GM13977 (cell line): ENCODE measurements around the gene SYT7.

Experiments used
- DNase-seq: peaks from one replicate; pipeline ENCODE4 v3.0.0; 2012; ENCODE audit warnings: low spot score
- CTCF ChIP-seq: IDR thresholded peaks from 2 replicates; pipeline ENCODE4 v1.5.1; 2012; ENCODE audit warnings: mild to moderate bottlenecking, control low read depth; ENCODE audit not compliant: insufficient read depth; ENCODE audit errors: extremely low read depth, missing control alignments
- in situ Hi-C: fragments of 300-500 bp; cut with MboI; formaldehyde crosslinking; loops from one replicate; pipeline ENCODE4 v1.12.0; 2022; ENCODE audit warnings: low sequenced_read_pairs, low pct_unique_long_range_greater_than_20kb, mixed read lengths, inconsistent platforms; ENCODE audit not compliant: unreplicated experiment

The SYT7 gene

GRCh38 chr11:61598886-61599868 lies 18.3 kb upstream of the SYT7 start:
- TF ChIP-seq CTCF = no peak
- in situ Hi-C loops = no loop called here
- DNase-seq = no peak

- TF ChIP-seq CTCF = no peak
- in situ Hi-C loops = no loop called here
- DNase-seq = no peak
Observed at GRCh38 chr11:61598374-61598773, 17.5 kb upstream of the SYT7 start.

- in situ Hi-C loops = no loop called here
- TF ChIP-seq CTCF = no peak
- DNase-seq = no peak
Observed at GRCh38 chr11:61596990-61597389, 16.1 kb upstream of the SYT7 start.

- no peak for TF ChIP-seq CTCF
- DNase-seq = no peak
- in situ Hi-C loops = no loop called here
Observed at GRCh38 chr11:61596542-61596941, 15.7 kb upstream of the SYT7 start.

- in situ Hi-C loops = no loop called here
- TF ChIP-seq CTCF = no peak
- DNase-seq = no peak
Observed at GRCh38 chr11:61594907-61595257, 14.0 kb upstream of the SYT7 start.

GRCh38 chr11:61593151-61593550 lies 12.3 kb upstream of the SYT7 start:
- in situ Hi-C loops = no loop called here
- no peak for DNase-seq
- no peak for TF ChIP-seq CTCF

GRCh38 chr11:61592176-61592575 lies 11.3 kb upstream of the SYT7 start:
- no peak for TF ChIP-seq CTCF
- no peak for DNase-seq
- in situ Hi-C loops = no loop called here
